Neural cell (in vitro differentiated cells): Measurements from ENCODE around the gene XPR1. TPM values are rescaled to one million over a fixed set of nuclear protein-coding genes. Genes with fewer than 3 reads are reported as not detected.

Experiments used
- H2AFZ ChIP-seq: fragments of 200-600, 300-800 bp; sonication (generic), shearing (Covaris generic); 2 replicates; pipeline ENCODE4 v1.6.0; 2014; ENCODE audit warnings: low read depth, mild to moderate bottlenecking, antibody characterized with exemption, low read length, moderate library complexity
- H3F3A ChIP-seq: fragments of 200-600 bp; shearing (Covaris generic); 2 replicates; pipeline ENCODE4 v1.6.1; 2016; ENCODE audit warnings: mild to moderate bottlenecking, moderate library complexity, mixed read lengths, antibody characterized with exemption, low read length; ENCODE audit not compliant: insufficient read depth, poor library complexity, severe bottlenecking
- H3K27ac ChIP-seq: fragments of 200-600, 300-800 bp; sonication (generic), shearing (Covaris generic); 2 replicates; pipeline ENCODE4 v1.5.1; 2014; ENCODE audit warnings: mild to moderate bottlenecking, low read length, moderate library complexity
- H3K27me3 ChIP-seq: fragments of 300-800, 200-600 bp; sonication (generic), shearing (Covaris generic); 2 replicates; pipeline ENCODE4 v1.6.0; 2014; ENCODE audit warnings: mild to moderate bottlenecking, low read depth, low read length, moderate library complexity; ENCODE audit not compliant: insufficient read depth
- H3K36me3 ChIP-seq: fragments of 300-800, 200-600 bp; sonication (generic), shearing (Covaris generic); 2 replicates; pipeline ENCODE4 v1.5.1; 2014; ENCODE audit warnings: mild to moderate bottlenecking, antibody characterized with exemption, low read length, moderate library complexity; ENCODE audit not compliant: insufficient read depth
- H3K4me2 ChIP-seq: fragments of 300-800, 200-600 bp; sonication (generic), shearing (Covaris generic); 2 replicates; pipeline ENCODE4 v1.6.0; 2014; ENCODE audit warnings: mild to moderate bottlenecking, low read length
- H3K4me3 ChIP-seq: fragments of 300-800, 200-600 bp; sonication (generic), shearing (Covaris generic); 2 replicates; pipeline ENCODE4 v1.5.1; 2014; ENCODE audit warnings: mild to moderate bottlenecking, low read length, moderate library complexity
- H3K79me2 ChIP-seq: fragments of 200-600 bp; shearing (Covaris generic); replicated peaks from 2 replicates; pipeline ENCODE4 v1.6.0; 2014; ENCODE audit warnings: mild to moderate bottlenecking, low read length, moderate library complexity; ENCODE audit not compliant: insufficient read depth
- H3K9ac ChIP-seq: fragments of 300-800, 200-600 bp; sonication (generic), shearing (Covaris generic); 2 replicates; pipeline ENCODE4 v1.6.1; 2016; ENCODE audit warnings: mild to moderate bottlenecking, low read length, mixed read lengths
- H3K9me2 ChIP-seq: fragments of 200-600 bp; shearing (Covaris generic); 2 replicates; pipeline ENCODE4 v1.6.1; 2016; ENCODE audit warnings: mild to moderate bottlenecking, low read length, mixed read lengths; ENCODE audit not compliant: insufficient read depth
- H3K9me3 ChIP-seq: fragments of 200-600, 300-800 bp; sonication (generic), shearing (Covaris generic); 2 replicates; pipeline ENCODE4 v1.6.1; 2016; ENCODE audit warnings: mild to moderate bottlenecking, mixed run types, low read length, moderate library complexity, mixed read lengths
- H4K20me1 ChIP-seq: fragments of 200-600 bp; shearing (Covaris generic); 2 replicates; pipeline ENCODE4 v1.6.1; 2016; ENCODE audit warnings: mild to moderate bottlenecking, mixed run types; ENCODE audit not compliant: insufficient read depth
- CTCF ChIP-seq: fragments of 450-650 bp; IDR thresholded peaks from 2 replicates; pipeline ENCODE4 v1.5.1; 2014; ENCODE audit warnings: antibody characterized with exemption, mild to moderate bottlenecking, moderate library complexity; ENCODE audit not compliant: poor library complexity, severe bottlenecking
- EP300 ChIP-seq: fragments of 450-650 bp; conservative IDR thresholded peaks from 2 replicates; pipeline ENCODE4 v1.6.1; 2014; ENCODE audit warnings: antibody characterized with exemption, mild to moderate bottlenecking, moderate library complexity; ENCODE audit not compliant: poor library complexity, severe bottlenecking
- EZH2 ChIP-seq: fragments of 200-600, 300-800 bp; shearing (Covaris generic), sonication (generic); IDR thresholded peaks from 2 replicates; pipeline ENCODE4 v1.6.1; 2014; ENCODE audit warnings: antibody characterized with exemption, low read length, borderline replicate concordance, mild to moderate bottlenecking; ENCODE audit not compliant: insufficient read depth, poor library complexity, severe bottlenecking
- MXI1 ChIP-seq: fragments of 450-650 bp; conservative IDR thresholded peaks from 2 replicates; pipeline ENCODE4 v1.6.1; 2014; ENCODE audit warnings: antibody characterized with exemption, mild to moderate bottlenecking; ENCODE audit not compliant: poor library complexity, severe bottlenecking
- POLR2AphosphoS5 ChIP-seq: IDR thresholded peaks from 2 replicates; pipeline ENCODE4 v1.6.1; 2012
- RAD21 ChIP-seq: fragments of 450-650 bp; conservative IDR thresholded peaks from 2 replicates; pipeline ENCODE4 v1.6.1; 2014; ENCODE audit warnings: antibody characterized with exemption, mild to moderate bottlenecking, moderate library complexity
- REST ChIP-seq: IDR thresholded peaks from 2 replicates; pipeline ENCODE4 v1.6.1; 2012; ENCODE audit warnings: borderline replicate concordance
- SMC3 ChIP-seq: fragments of 450-650 bp; conservative IDR thresholded peaks from 2 replicates; pipeline ENCODE4 v1.6.1; 2014; ENCODE audit warnings: antibody characterized with exemption, mild to moderate bottlenecking, moderate library complexity; ENCODE audit not compliant: poor library complexity
- TAF1 ChIP-seq: IDR thresholded peaks from 2 replicates; pipeline ENCODE4 v1.6.1; 2012; ENCODE audit warnings: low read depth
- polyA plus RNA-seq: library from polyadenylated mRNA; depleted of rRNA; stranded (reverse); fragments of >200 nt; gene quantifications from 2 replicates; pipeline ENCODE4 v1.2.3, GENCODE V29; 2014

XPR1 gene
- polyA plus RNA-seq, 1 donor from 2014 or later: 185 TPM

- H2AFZ ChIP-seq: no peak overlapping the region
- H3K9ac ChIP-seq: no peak overlapping the region
- H3F3A ChIP-seq: no peaks in the 10 kb centered on the region
- no peaks in the 10 kb centered on the region for H3K27me3 ChIP-seq
- H3K9me2 ChIP-seq: no peaks in the 10 kb centered on the region
- no peak for TF ChIP-seq EP300
- TF ChIP-seq CTCF: no peak
- TF ChIP-seq POLR2AphosphoS5: no peak
- TF ChIP-seq SMC3: no peak
- TF ChIP-seq MXI1: no peak
- TF ChIP-seq REST: no peak
- TF ChIP-seq TAF1: no peak
- no peak for TF ChIP-seq RAD21
- no peak for TF ChIP-seq EZH2
- no peaks in the 10 kb centered on the region for H3K79me2 ChIP-seq
- H4K20me1 ChIP-seq: no peaks in the 10 kb centered on the region
- no peaks in the 10 kb centered on the region for H3K36me3 ChIP-seq
- H3K27ac ChIP-seq: no peak overlapping the region
- no peaks in the 10 kb centered on the region for H3K9me3 ChIP-seq
- no peak overlapping the region for H3K4me3 ChIP-seq
- H3K4me2 ChIP-seq: no peak overlapping the region
These were observed 256.0 kb downstream of the XPR1 start for GRCh38 chr1:180887841-180888240.

GRCh38 chr1:180888870-180889269 lies 257.0 kb downstream of the XPR1 start:
- TF ChIP-seq SMC3 (no peak), EP300 (no peak), RAD21 (no peak), CTCF (no peak), POLR2AphosphoS5 (no peak), TAF1 (no peak), EZH2 (no peak), REST (no peak), MXI1 (no peak)
- no peaks in the 10 kb centered on the region for H3K27me3 ChIP-seq
- H3K9me3 ChIP-seq: no peaks in the 10 kb centered on the region
- no peaks in the 10 kb centered on the region for H3K36me3 ChIP-seq
- H3K79me2 ChIP-seq: no peaks in the 10 kb centered on the region
- H3K27ac ChIP-seq: no peak overlapping the region
- H3K9me2 ChIP-seq: no peaks in the 10 kb centered on the region
- H3K4me3 ChIP-seq: no peak overlapping the region
- H3K4me2 ChIP-seq: no peak overlapping the region
- H3K9ac ChIP-seq: no peak overlapping the region
- no peaks in the 10 kb centered on the region for H3F3A ChIP-seq
- no peak overlapping the region for H2AFZ ChIP-seq
- H4K20me1 ChIP-seq: no peaks in the 10 kb centered on the region
